GM12878 (cell line): ENCODE data around the gene HMGCL.

Experiments used
- ATF7 ChIP-seq: fragments of 450-650 bp; IDR thresholded peaks from 2 replicates; pipeline ENCODE4 v1.6.1; 2016; ENCODE audit warnings: low read depth, mild to moderate bottlenecking
- BRCA1 ChIP-seq: IDR thresholded peaks from 2 replicates; pipeline ENCODE4 v1.6.1; 2011; ENCODE audit warnings: low read depth, low read length, improper control_type of control experiment
- CTCF ChIP-seq, 3 experiments: IDR thresholded peaks in 2 of 3; conservative IDR thresholded peaks in 1 of 3; 2 replicates each; pipeline ENCODE4 v1.5.1; 2011; ENCODE audit warnings: low read depth in 3 of 3, low read length in 3 of 3, mild to moderate bottlenecking in 3 of 3, control low read depth in 2 of 3, moderate library complexity in 2 of 3, inconsistent platforms in 1 of 3, mixed read lengths in 1 of 3; ENCODE audit not compliant: control insufficient read depth in 2 of 3, insufficient read depth in 1 of 3; ENCODE audit errors: extremely low read depth in 1 of 3
- EP300 ChIP-seq, 2 experiments: fragments of 150-350 bp in 1 of 2; IDR thresholded peaks; 2 replicates each; pipeline ENCODE4 v1.6.1; 2011 to 2012; ENCODE audit warnings: low read depth in 2 of 2, low read length in 2 of 2, borderline replicate concordance in 1 of 2, improper control_type of control experiment in 1 of 2, inconsistent platforms in 1 of 2; ENCODE audit not compliant: control insufficient read depth in 1 of 2
- MYC ChIP-seq: IDR thresholded peaks from 2 replicates; pipeline ENCODE4 v1.6.1; 2011; ENCODE audit warnings: mild to moderate bottlenecking, low read length, moderate library complexity, inconsistent platforms; ENCODE audit not compliant: insufficient read depth, insufficient replicate concordance, insufficient read length, severe bottlenecking
- NRF1 ChIP-seq: conservative IDR thresholded peaks from 2 replicates; pipeline ENCODE4 v1.6.1; 2011; ENCODE audit warnings: mild to moderate bottlenecking, low read depth, low read length, improper control_type of control experiment

DNA sequence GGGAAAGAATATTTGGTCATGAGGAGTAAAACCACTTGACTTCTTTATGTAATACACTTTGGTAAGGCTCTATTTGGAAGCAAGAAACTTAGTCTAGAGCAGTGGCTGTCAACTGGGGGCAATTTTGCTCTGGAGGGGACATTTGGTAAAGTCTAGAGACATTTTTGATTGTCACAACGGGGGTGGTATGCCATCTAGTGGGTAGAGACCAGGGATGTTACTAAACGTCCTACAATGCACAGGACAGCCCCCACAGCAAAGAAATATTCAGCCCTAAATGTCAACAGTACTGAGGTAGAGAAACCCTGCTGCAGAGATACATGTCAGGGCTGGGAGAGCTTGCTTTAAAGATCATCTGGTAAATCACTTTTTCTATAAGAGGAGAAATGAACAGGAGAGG is 29.3 kb upstream of the HMGCL start:
- no peak for TF ChIP-seq EP300 (IDR thresholded peaks at IDR 0.05; ENCODE audit: borderline replicate concordance in 1 of 2, control insufficient read depth in 1 of 2, low read depth in 2 of 2, low read length in 2 of 2)
- peak in 2 of 3 experiments; percentile 20 to 45; a peak in 3 of 6 replicates for TF ChIP-seq CTCF (IDR thresholded peaks at IDR 0.05 in 2 of 3, conservative IDR thresholded peaks at IDR 0.05 in 1 of 3; ENCODE audit: control insufficient read depth in 2 of 3, extremely low read depth in 1 of 3, insufficient read depth in 1 of 3, low read depth in 3 of 3, low read length in 3 of 3)
- no peak for TF ChIP-seq MYC
- no peak for TF ChIP-seq ATF7
- TF ChIP-seq BRCA1: no peak
- TF ChIP-seq NRF1: no peak
